GM15510 (cell line): ENCODE results near the gene CDC26.

Experiments used
- POLR2A ChIP-seq: IDR thresholded peaks from 3 replicates; pipeline ENCODE4 v1.6.1; 2011; ENCODE audit warnings: borderline replicate concordance; ENCODE audit not compliant: insufficient read length; ENCODE audit errors: extremely low read depth

The CDC26 gene

GRCh38 chr9:113275157-113276131 lies at the start of gene CDC26, which contains the start of gene PRPF4:
TSS of gene CDC26 (minus strand) at chr9:113275572. CDS start at chr9:113272507, 3,065 bp downstream.
TSS of gene PRPF4 (plus strand) at chr9:113275658. CDS start at chr9:113275744, 86 bp downstream.
- peak; percentile 91 for TF ChIP-seq POLR2A

DNA sequence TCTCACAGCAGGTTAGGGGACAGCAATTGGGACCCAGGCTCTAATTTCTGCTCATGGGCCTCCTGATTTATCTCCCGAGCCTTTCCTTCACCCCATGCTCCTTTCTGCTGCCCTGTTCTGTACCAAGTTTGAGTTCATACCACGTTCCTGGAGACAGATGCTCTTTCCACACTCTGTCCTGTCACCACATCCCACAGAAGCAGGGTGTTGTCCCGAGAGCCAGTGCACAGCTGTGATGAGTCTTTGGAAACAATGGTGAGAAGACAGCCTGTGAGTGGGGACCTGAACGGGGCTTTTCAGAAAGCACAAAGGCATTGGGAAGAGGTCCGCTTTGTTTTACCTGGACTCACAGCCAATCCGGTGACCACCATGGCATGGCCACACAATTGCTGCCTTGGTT lies 47.3 kb upstream of the CDC26 start:
- no peak for TF ChIP-seq POLR2A

- no peak for TF ChIP-seq POLR2A
Observed at GRCh38 chr9:113320051-113320450, 44.7 kb upstream of the CDC26 start.

- TF ChIP-seq POLR2A: no peak
Observed at GRCh38 chr9:113319054-113319453, 43.7 kb upstream of the CDC26 start.

- TF ChIP-seq POLR2A: no peak
Observed at GRCh38 chr9:113317777-113318176, 42.4 kb upstream of the CDC26 start.

- no peak for TF ChIP-seq POLR2A
Observed at GRCh38 chr9:113316030-113316429, 40.7 kb upstream of the CDC26 start.

DNA sequence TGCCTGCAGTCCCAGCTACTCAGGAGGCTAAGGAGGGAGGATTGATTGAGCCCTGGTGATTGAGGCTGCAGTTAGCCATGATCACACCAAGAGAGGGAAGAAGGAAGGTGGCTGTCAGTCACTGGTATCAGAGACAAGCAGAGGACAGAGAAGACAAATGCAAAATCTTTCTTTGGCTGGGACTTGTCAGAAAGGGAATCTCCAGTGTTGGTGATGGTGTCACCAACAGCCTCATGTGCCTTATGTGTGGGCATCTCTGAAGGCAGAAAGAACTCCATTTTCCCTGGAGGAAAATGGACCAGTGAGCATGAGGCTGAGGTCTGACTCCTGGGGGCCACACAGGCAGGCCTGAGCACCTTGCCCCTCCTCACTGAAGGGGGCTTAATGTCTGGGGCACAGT lies 39.9 kb upstream of the CDC26 start:
- TF ChIP-seq POLR2A: no peak

DNA sequence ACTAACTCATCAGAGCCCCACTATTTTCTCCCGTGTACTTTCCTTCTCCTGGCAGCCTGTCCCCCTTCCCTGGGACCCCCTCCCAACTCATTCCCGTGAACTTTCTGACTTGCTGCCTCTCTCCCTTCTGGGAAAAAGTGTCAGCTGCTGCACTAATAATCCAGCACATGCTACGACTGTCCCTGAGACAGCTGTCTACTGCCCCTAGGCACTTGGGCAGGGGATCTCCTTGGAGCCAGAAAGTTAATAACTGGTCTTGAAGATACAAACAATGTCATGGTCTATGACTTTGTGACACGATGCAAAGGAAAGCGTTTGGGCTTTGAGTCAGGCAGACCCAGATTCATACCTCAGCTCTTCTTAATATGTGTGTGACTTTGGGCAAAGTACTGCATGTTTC lies 37.9 kb upstream of the CDC26 start:
- no peak for TF ChIP-seq POLR2A

GRCh38 chr9:113311961-113312360 lies 36.6 kb upstream of the CDC26 start:
- no peak for TF ChIP-seq POLR2A

DNA sequence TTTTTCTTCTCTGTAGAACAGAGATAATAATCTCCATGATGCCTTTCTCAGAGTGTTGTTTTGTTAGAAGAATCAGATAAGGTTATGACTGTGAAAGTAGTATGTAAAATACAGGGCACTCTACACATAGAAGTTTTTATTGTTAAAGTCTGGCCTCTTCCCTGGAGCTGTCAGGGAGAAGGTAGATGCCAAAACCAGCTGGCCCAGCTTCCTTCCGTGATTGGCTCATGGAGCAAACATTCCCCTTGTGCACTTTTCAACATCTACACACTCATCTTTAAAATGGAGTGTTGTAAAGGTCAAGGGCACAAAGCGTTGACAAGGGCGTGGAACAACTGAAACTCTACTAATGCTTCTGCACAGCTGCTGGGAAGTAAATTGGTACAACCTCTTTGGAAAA lies 35.2 kb upstream of the CDC26 start:
- no peak for TF ChIP-seq POLR2A

GRCh38 chr9:113309204-113309813 lies 33.9 kb upstream of the CDC26 start:
- no peak for TF ChIP-seq POLR2A

- no peak for TF ChIP-seq POLR2A
Observed at GRCh38 chr9:113307396-113307975, 32.1 kb upstream of the CDC26 start.

DNA sequence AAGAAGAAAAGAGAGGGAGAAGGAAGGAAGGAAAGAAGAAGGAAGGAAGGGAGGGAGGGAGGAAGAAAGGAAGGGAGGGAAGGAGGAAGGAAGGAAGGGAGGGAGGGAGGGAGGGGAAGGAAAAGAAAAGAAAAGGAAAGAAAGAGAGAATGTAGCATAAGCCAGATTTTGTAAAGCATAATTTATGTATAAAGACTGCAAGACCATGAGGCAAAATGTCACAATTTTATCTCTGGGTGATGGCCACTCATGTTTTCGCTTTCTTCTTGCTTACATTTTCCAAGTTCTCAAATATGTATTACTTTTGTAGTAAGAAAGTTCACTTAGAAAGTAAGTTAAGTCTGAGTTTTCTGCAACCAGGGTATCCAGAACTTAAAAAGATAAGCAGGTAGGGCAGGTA lies 31.2 kb upstream of the CDC26 start:
- no peak for TF ChIP-seq POLR2A

DNA sequence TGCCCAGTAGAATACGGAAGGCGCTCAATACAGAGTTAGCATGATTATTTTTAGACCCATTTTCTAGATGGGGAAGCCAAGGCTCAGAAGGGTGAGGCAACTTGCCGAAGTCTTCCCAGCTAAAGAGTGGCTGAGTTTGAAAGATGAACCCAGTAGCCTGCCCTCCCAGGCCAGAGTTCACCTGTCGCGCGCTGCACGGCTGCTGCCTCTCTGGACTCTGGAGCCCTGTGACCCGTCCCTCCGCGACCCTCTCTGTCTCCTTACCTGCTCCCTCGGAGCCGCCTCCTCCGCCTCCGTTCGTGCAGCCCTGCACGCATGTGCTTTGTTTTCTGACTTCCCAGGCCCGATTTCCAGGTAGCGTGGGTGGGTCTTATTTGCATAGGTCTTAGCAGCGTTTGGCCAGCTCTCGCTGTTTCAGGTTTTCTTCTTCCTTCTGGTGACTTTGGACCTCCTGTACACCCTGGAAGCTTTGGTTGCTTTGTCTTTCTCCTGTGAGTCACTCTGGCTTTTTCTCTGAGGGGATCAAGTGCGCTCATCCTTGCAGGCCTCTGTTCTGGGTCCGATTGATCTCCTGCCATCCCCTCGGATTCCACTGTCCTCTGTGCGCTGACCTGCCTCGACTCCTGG lies 27.5 kb upstream of the CDC26 start, which contains the start of gene RNF183:
TSS of gene RNF183 (minus strand) at position 585 of the 627 bp plus-strand sequence. CDS start 5,192 bp downstream, outside the sequence.
- no peak for TF ChIP-seq POLR2A

GRCh38 chr9:113301548-113301947 lies 26.2 kb upstream of the CDC26 start:
- TF ChIP-seq POLR2A: no peak
